GM21737 (cell line): ENCODE results near the gene MEGF10.

Experiments
- ATAC-seq: cut with Tn5 transposase; IDR thresholded peaks from one replicate; pipeline ENCODE4 v1.9.1; 2021; ENCODE audit warnings: mild to moderate bottlenecking, moderate library complexity; ENCODE audit not compliant: unreplicated experiment

Gene MEGF10

GRCh38 chr5:127409246-127409917 is 118.8 kb downstream of the MEGF10 start:
- no peak for ATAC-seq

- no peak for ATAC-seq
Measured at GRCh38 chr5:127409921-127410675, 119.5 kb downstream of the MEGF10 start.

DNA sequence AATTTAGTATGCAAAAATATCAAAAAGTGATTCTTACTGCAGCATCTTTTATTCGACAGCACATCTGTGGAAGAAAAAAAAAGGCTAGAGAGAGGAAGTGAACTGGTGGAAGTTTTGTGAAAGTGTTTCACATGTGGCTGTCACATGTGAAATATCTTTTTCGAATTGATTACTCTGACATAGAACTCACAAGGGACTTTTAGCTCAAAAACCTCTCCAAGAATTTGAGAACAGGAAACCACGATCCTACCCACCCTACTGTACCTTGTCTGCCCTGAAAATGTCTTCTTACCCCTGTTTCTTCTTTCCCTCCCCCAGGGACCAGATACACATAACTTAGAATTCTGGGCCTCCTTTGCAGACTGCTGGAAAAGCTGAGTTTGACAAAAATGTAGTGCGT is 120.4 kb downstream of the MEGF10 start:
- peak; percentile 86 for ATAC-seq

DNA sequence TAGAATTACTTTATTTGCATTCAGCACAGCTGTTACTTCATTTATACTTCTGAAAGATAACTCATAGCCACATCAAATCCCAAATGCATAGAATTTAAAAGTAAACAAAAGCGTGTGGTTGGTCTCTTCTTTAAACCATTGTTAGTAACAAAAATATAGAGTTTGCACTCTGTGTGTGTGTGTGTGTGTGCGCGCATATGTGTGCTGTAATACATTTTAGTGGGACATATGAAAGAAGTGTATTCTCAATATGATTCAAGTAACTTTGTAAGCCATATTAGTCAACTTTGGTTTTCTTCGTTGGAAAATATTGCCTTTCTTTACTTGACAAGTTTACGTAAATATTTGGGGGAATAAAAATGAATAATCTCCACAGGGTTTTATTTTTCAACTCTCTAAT is 120.8 kb downstream of the MEGF10 start:
- no peak for ATAC-seq

DNA sequence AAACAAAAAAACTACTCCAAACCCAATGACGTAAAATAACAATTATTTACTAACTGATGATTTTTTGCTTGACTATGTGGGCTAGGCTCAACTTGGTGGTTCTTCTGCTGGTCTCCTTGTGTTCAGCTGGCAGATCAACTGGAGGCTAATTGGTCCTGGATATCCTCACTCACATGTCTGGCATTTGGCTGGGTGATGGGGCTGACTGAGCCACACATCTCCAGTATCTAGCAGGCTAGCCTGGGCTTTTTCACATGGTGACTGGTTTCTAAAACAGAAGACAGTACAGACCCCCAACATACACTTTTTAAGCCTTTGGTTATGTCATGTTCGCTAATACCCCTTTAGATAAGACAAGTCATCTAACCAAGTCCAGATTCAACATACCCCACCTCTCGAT is 122.1 kb downstream of the MEGF10 start:
- no peak for ATAC-seq

DNA sequence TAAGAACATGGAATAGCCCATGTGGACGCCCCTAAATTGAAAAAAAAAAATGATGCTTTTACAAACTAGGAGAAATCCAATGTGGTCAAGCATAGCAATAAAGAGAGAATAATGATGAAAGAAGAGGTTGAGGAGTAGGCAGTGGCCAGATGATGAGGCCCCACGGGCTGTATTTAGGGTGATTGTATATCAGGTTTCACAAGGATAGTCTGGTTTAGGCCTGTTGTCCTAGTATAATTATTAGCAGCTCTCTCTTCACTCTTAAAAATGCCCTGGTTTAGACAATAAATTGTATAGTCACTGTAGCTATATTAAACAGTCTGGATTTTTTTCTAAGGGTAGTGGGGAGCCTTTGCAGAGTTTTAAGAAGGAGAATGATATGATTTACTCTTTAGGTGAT is 124.4 kb downstream of the MEGF10 start:
- no peak for ATAC-seq

DNA sequence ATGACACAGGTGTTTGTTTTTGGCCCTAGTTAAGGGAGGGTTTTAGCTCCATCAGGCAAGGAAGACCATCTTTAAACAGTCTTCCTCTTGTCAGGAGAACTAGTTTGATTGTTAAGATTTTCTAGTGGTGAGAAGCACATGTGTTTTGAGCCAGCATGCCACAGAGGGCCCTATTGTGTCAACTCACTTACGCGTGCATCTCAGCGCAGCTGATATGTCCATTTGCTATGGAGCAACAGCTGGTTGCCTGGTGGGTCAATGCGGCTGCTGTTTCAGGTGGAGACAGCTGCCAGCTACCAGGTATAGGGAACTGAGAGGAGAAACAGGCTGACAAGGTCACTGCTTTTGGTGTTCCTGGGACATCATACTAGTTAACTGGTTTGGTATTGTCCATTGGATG is 126.3 kb downstream of the MEGF10 start:
- no peak for ATAC-seq

GRCh38 chr5:127417528-127417927 is 126.9 kb downstream of the MEGF10 start:
- no peak for ATAC-seq

DNA sequence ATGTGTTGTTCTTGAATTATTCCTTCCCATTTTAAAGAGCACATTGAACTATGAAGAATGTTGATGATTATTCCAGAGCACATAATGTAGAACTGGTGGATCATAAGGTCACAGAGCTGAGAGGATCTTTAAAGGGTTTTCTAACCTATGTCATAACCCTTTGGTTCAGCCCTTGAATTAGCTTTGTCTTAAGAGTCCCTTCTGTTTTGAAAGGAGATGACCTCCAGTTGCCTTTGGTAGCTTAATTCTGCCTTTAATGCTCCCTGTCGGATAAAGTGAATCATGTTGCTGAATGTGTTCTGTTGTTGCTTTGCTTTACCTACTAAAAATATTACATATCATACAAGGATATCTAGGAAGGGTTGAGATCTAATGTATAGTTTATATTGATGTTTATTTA is 127.8 kb downstream of the MEGF10 start:
- no peak for ATAC-seq

- ATAC-seq = no peak
Measured at GRCh38 chr5:127418974-127419682, 128.5 kb downstream of the MEGF10 start.

- no peak for ATAC-seq
Measured at GRCh38 chr5:127419683-127420257, 129.2 kb downstream of the MEGF10 start.

DNA sequence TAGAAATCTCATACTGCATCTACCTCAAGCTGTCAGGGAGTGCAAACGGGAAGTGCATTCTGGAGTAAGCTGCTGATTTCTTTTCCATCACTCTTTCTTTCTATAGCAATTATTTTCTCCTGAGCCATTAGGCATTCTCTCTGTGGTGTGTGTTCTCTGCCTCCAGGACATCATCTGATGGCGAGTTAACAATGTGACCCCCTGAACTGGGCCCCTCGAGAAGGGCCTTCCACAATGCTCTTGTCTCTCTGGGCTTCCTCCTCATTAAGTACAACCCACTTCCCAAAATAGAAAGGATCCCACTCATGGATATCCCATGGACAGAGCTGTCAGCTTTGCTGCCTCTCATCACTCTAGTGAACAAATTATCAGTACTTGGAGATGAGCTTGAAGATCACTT is 130.2 kb downstream of the MEGF10 start:
- ATAC-seq = no peak

DNA sequence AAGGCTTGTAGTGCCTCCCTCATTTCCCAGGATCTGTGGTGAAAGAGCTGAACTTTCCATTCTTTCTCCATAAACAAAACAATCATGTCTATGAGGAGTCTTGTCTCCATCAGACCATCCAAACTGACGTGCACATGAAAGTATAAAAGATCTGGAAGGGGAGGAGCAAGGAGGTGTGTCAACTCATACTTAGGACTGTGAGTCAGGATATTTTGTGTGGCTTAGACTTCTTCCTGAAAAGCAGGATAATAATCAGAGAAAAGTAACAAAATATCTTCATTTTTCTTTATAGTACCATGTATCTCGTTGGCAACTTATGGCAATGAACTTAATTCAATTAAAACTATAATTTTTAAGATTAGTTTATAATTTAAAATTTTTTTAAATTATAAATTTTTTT is 130.9 kb downstream of the MEGF10 start:
- no peak for ATAC-seq

DNA sequence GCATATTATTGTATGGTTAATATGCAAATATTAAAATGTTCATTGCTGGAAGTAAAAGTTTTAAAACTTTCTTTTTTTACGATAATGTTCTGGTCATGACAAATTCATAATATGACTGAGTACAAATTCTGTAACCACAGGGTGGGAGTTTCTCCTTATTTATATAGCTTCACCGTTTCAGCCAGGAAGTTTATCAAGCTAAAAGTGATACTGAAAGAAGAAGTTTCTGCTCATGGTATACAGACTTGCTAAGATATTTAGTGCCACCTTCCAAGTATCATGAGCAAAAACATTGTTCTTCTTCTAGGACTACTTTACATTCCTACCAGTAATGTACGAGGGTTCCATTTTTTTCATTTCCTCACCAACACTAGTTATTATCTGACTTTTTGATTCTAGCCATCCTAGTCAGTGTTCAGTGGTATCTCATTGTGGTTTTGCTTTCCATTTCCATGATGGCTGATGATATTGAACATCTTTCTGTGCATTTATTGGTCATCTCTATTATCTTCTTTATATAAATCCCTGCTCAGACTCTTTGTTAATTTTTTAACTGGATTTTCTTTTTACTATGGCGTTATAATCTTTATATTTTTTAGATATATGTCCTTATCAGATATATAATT is 132.7 kb downstream of the MEGF10 start:
- ATAC-seq = peak; percentile 55

- ATAC-seq = no peak
Measured at GRCh38 chr5:127425037-127425436, 134.4 kb downstream of the MEGF10 start.

GRCh38 chr5:127425868-127426267 is 135.3 kb downstream of the MEGF10 start:
- ATAC-seq = no peak

GRCh38 chr5:127426661-127427060 is 136.1 kb downstream of the MEGF10 start:
- ATAC-seq = no peak

DNA sequence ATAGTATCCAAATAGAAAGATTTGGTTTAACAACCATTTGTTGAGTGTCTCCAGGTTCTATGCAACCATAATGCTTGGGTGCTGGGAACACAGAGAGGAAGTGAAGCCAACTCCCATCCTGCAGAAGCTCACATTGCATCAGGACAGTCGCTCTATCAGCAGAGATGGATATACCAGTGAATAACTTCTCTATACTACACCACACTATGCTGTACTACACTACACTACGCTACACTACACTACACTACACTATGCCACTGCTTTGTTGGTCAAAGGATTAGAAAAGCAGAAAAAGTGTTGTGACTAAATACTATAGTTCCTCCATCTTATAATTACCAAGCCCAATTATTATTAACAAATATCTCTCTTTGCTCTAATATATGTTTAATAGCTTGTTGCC is 137.7 kb downstream of the MEGF10 start:
- no peak for ATAC-seq

- ATAC-seq = no peak
Measured at GRCh38 chr5:127428748-127429147, 138.2 kb downstream of the MEGF10 start.

GRCh38 chr5:127429928-127430327 is 139.3 kb downstream of the MEGF10 start:
- no peak for ATAC-seq

DNA sequence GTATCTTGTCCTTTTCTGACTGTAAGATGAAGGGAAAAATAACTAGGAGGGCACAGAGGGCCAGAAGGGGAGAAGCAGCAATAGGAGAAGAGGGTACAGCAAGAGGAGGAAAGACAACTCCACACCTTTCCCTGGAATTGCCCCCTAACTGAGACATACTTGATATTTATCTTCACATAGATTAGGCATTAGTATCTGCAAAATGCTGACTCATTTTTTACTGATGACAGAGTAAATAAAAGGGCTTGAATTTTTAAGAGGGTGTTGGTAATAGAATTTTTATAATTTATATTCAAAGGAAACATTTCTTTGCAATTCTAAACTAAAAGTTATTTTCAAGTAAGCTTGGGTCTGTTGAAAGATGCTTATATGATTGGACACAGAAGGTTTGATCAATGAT is 140.0 kb downstream of the MEGF10 start:
- no peak for ATAC-seq
